Neuronal stem cell (in vitro differentiated cells): ENCODE measurements around the gene AEBP2.

Source experiments
- DNase-seq: peaks from one replicate; pipeline ENCODE4 v3.0.0-alpha.2; 2013; ENCODE audit warnings: low spot score
- H2AFZ ChIP-seq: one replicate; pipeline ENCODE4 v1.6.1; 2013; ENCODE audit warnings: mild to moderate bottlenecking, low read length, inconsistent platforms
- H2AK5ac ChIP-seq: 2 replicates; pipeline ENCODE4 v1.6.1; 2013; ENCODE audit warnings: low read depth, mild to moderate bottlenecking, inconsistent platforms, low read length, moderate library complexity, mixed read lengths
- H2BK120ac ChIP-seq: 2 replicates; pipeline ENCODE4 v1.6.1; 2013; ENCODE audit warnings: low read depth, mild to moderate bottlenecking, inconsistent platforms, low read length, moderate library complexity, mixed read lengths
- H2BK12ac ChIP-seq: one replicate; pipeline ENCODE4 v1.6.1; 2013; ENCODE audit warnings: low read length, inconsistent platforms
- H2BK15ac ChIP-seq: 2 replicates; pipeline ENCODE4 v1.6.1; 2013; ENCODE audit warnings: mild to moderate bottlenecking, low read length, inconsistent platforms, mixed read lengths
- H2BK5ac ChIP-seq: one replicate; pipeline ENCODE4 v1.6.1; 2013; ENCODE audit warnings: inconsistent platforms, mild to moderate bottlenecking, low read length, moderate library complexity
- H3K14ac ChIP-seq: one replicate; pipeline ENCODE4 v1.6.1; 2013; ENCODE audit warnings: low read length, inconsistent platforms
- H3K18ac ChIP-seq: 2 replicates; pipeline ENCODE4 v1.6.1; 2013; ENCODE audit warnings: low read length, inconsistent platforms
- H3K23ac ChIP-seq: 2 replicates; pipeline ENCODE4 v1.6.1; 2013; ENCODE audit warnings: low read depth, mild to moderate bottlenecking, mixed read lengths, low read length, inconsistent platforms; ENCODE audit not compliant: poor library complexity
- H3K27ac ChIP-seq: replicated peaks from 3 replicates; pipeline ENCODE4 v1.5.1; 2013; ENCODE audit warnings: low read length, inconsistent platforms
- H3K27me3 ChIP-seq, 3 experiments: 2 replicates each; pipeline ENCODE4 v1.6.1; 2013; ENCODE audit warnings: low read length in 3 of 3, mild to moderate bottlenecking in 2 of 3, inconsistent platforms in 1 of 3, low read depth in 1 of 3, mixed read lengths in 1 of 3, moderate library complexity in 1 of 3; ENCODE audit not compliant: control insufficient read depth in 3 of 3, insufficient read depth in 3 of 3
- H3K36me3 ChIP-seq, 2 donors: replicated peaks in 1 of 2; 2 replicates each; pipeline ENCODE4 v1.6.1; 2013; ENCODE audit warnings: low read length in 2 of 2; ENCODE audit not compliant: control insufficient read depth in 2 of 2, insufficient read depth in 2 of 2
- H3K4ac ChIP-seq: 2 replicates; pipeline ENCODE4 v1.6.1; 2013; ENCODE audit warnings: inconsistent platforms, mild to moderate bottlenecking, low read length, moderate library complexity
- H3K4me1 ChIP-seq, 2 donors: 1 replicate in 1 of 2; 2 replicates in 1 of 2; pipeline ENCODE4 v1.6.1; 2013; ENCODE audit warnings: low read length in 2 of 2, low read depth in 1 of 2; ENCODE audit not compliant: control insufficient read depth in 2 of 2, insufficient read depth in 1 of 2
- H3K4me2 ChIP-seq: one replicate; pipeline ENCODE4 v1.6.1; 2013; ENCODE audit warnings: mild to moderate bottlenecking, low read length, inconsistent platforms; ENCODE audit not compliant: insufficient read depth, poor library complexity, severe bottlenecking
- H3K4me3 ChIP-seq, 2 donors: 2 replicates each; pipeline ENCODE4 v1.5.1; 2013; ENCODE audit warnings: low read length in 2 of 2, mild to moderate bottlenecking in 2 of 2, inconsistent platforms in 1 of 2, moderate library complexity in 1 of 2
- H3K79me1 ChIP-seq: one replicate; pipeline ENCODE4 v1.6.1; 2013; ENCODE audit warnings: low read depth, mild to moderate bottlenecking, inconsistent platforms, low read length, moderate library complexity
- H3K9ac ChIP-seq: one replicate; pipeline ENCODE4 v1.6.1; 2013; ENCODE audit warnings: mild to moderate bottlenecking, low read depth, low read length, inconsistent platforms; ENCODE audit not compliant: poor library complexity
- H3K9me3 ChIP-seq, 2 donors: replicated peaks in 1 of 2; 2 replicates each; pipeline versions ENCODE3 to v1.6.1; 2013; ENCODE audit warnings: low read length in 2 of 2, mild to moderate bottlenecking in 2 of 2, inconsistent platforms in 1 of 2, low read depth in 1 of 2, mixed read lengths in 1 of 2, moderate library complexity in 1 of 2; ENCODE audit not compliant: control insufficient read depth in 2 of 2, insufficient read depth in 1 of 2
- H4K8ac ChIP-seq: one replicate; pipeline ENCODE4 v1.6.1; 2013; ENCODE audit warnings: low read depth, mild to moderate bottlenecking, inconsistent platforms, low read length, moderate library complexity
- H4K91ac ChIP-seq: one replicate; pipeline ENCODE4 v1.6.1; 2013; ENCODE audit warnings: low read length, low read depth, mild to moderate bottlenecking, inconsistent platforms; ENCODE audit not compliant: poor library complexity
- WGBS, 2 donors: extraction: QIAGEN DNeasy Blood & Tissue Kit; methylation state at CpG; one replicate each; pipeline ENCODE4 v1.1.7; 2013; ENCODE audit warnings: missing lambda C conversion rate in 2 of 2, mixed read lengths in 1 of 2; ENCODE audit not compliant: insufficient read length in 2 of 2, insufficient replicate concordance in 1 of 2; ENCODE audit errors: extremely low coverage in 2 of 2; 5-methylcytosine and 5-hydroxymethylcytosine counted together

AEBP2 gene

DNA sequence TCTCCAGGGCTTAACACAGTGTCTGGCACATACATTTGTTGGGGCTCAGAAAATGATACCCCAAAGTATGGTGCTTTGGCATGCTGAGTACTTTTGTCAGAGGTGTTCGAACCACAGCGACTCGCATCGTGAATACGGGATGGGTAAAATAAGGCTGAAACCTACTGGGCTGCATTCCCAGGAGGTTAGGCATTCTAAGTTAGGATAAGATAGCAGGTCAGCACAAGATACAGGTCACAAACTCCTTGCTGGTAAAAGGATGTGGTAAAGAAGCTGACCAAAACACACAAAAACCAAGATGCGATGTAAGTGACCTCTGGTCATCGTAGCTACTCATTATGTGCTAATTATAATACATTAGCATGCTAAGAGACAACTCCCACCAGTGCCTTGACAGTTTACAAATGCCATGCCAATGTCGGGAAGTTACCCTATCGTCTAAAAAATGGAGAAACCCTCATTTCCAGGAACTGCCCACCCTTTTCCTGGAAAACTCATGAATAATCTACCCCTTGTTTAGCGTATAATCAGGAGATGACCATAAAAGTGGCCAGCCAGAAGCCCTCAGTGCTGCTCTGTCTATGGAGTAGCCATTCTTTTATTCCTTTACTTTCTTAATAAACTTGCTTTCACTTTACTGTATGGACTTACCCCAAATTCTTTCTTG is 3.3 kb upstream of the AEBP2 start:
- Histone ChIP-seq H3K14ac (no peak overlapping the region), H2BK5ac (no peak overlapping the region), H2AFZ (no peak overlapping the region), H2AK5ac (no peak overlapping the region), H3K27me3 (no peaks in the 10 kb centered on the region), H2BK15ac (no peak overlapping the region), H3K4me1 (peaks cover 0 to 7% of the 10 kb centered on the region in 2 donors), H3K4ac (no peak overlapping the region), H3K4me2 (no peak overlapping the region), H3K79me1 (peaks cover 5% of the 10 kb centered on the region), H4K8ac (no peak overlapping the region), H4K91ac (no peak overlapping the region), H3K27ac (no peak overlapping the region), H3K36me3 (no peaks in the 10 kb centered on the region), H3K4me3 (no peak overlapping the region), H2BK12ac (no peak overlapping the region), H3K18ac (no peak overlapping the region), H3K23ac (no peak overlapping the region), H2BK120ac (no peak overlapping the region), H3K9ac (no peak overlapping the region), H3K9me3 (peaks cover 0 to 2% of the 10 kb centered on the region in 2 donors)
- no peak for DNase-seq
- no CpG with 5 or more reads among the region's 10 CpGs for WGBS, 2 donors

DNA sequence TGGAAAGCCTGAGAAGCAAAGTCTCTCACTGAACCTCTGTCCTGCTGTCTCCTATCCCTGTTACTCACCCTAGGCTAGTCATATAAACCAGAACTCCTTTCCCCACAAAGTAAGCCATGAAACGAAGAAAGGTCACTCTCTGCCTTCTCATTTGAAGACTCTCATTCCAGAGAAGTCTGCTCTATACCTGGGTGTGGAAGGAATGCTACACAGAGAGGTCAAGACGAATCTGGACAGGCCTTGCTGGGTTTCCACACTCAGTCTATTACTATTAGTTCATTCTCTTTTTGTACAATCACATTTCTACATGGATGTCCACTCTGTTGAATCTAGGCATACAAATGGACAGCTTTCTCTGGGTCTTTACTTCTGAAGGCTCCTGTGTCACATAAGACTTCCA is 2.4 kb upstream of the AEBP2 start:
- no peaks in the 10 kb centered on the region for H3K27me3 ChIP-seq
- WGBS, 2 donors, result no CpG with 5 or more reads among the region's 2 CpGs
- H3K4me2 ChIP-seq, result no peak overlapping the region
- no peak overlapping the region for H2BK5ac ChIP-seq
- H3K4ac ChIP-seq, result no peak overlapping the region
- H2AK5ac ChIP-seq, result no peak overlapping the region
- no peak overlapping the region for H4K91ac ChIP-seq
- no peak overlapping the region for H2BK15ac ChIP-seq
- no peak overlapping the region for H3K23ac ChIP-seq
- no peak overlapping the region for H2AFZ ChIP-seq
- peaks cover 0 to 2% of the 10 kb centered on the region in 2 donors for H3K9me3 ChIP-seq
- H3K4me1 ChIP-seq, result peaks cover 0 to 2% of the 10 kb centered on the region in 2 donors
- no peak overlapping the region for H2BK12ac ChIP-seq
- H2BK120ac ChIP-seq, result no peak overlapping the region
- no peak overlapping the region for H3K27ac ChIP-seq
- H3K14ac ChIP-seq, result no peak overlapping the region
- H3K9ac ChIP-seq, result no peak overlapping the region
- no peak overlapping the region for H3K18ac ChIP-seq
- no peaks in the 10 kb centered on the region for H3K36me3 ChIP-seq
- no peak overlapping the region for H3K4me3 ChIP-seq
- H3K79me1 ChIP-seq, result peaks cover 5% of the 10 kb centered on the region
- H4K8ac ChIP-seq, result no peak overlapping the region
- no peak for DNase-seq

DNA sequence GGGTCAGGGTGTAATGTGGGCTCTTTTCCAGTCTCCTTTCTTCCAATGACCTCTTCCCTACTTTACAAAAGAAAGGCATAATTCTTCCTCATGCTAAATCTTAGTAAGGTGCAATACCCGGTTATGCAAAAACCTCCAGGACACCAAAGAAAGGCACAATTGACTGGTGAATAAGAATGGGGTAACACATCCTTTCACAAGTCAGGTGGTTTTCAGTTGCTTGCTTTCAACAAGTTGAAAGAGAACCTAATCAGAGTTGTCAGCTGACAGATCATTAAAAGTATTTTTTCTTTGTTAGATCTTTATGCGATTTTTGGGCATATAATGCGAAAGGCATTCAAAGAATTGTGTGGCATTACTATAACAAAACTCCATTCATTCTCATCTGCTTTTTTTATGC is 1.3 kb upstream of the AEBP2 start:
- Histone ChIP-seq H3K79me1 (peaks cover 5% of the 10 kb centered on the region), H2BK15ac (no peak overlapping the region), H4K91ac (no peak overlapping the region), H4K8ac (no peak overlapping the region), H3K9me3 (peaks cover 2 to 5% of the 10 kb centered on the region in 2 donors), H2AK5ac (no peak overlapping the region), H2BK120ac (no peak overlapping the region), H3K9ac (no peak overlapping the region), H3K4me2 (no peak overlapping the region), H3K4me3 (no peak overlapping the region), H3K4me1 (peaks cover 0 to 2% of the 10 kb centered on the region in 2 donors), H3K18ac (no peak overlapping the region), H3K23ac (no peak overlapping the region), H3K27ac (no peak overlapping the region), H2BK5ac (no peak overlapping the region), H3K36me3 (peaks cover 0 to 10% of the 10 kb centered on the region in 2 donors), H2BK12ac (no peak overlapping the region), H2AFZ (no peak overlapping the region), H3K14ac (no peak overlapping the region), H3K4ac (no peak overlapping the region), H3K27me3 (no peaks in the 10 kb centered on the region)
- WGBS, 2 donors, result no CpG with 5 or more reads among the region's 3 CpGs
- DNase-seq, result no peak

DNA sequence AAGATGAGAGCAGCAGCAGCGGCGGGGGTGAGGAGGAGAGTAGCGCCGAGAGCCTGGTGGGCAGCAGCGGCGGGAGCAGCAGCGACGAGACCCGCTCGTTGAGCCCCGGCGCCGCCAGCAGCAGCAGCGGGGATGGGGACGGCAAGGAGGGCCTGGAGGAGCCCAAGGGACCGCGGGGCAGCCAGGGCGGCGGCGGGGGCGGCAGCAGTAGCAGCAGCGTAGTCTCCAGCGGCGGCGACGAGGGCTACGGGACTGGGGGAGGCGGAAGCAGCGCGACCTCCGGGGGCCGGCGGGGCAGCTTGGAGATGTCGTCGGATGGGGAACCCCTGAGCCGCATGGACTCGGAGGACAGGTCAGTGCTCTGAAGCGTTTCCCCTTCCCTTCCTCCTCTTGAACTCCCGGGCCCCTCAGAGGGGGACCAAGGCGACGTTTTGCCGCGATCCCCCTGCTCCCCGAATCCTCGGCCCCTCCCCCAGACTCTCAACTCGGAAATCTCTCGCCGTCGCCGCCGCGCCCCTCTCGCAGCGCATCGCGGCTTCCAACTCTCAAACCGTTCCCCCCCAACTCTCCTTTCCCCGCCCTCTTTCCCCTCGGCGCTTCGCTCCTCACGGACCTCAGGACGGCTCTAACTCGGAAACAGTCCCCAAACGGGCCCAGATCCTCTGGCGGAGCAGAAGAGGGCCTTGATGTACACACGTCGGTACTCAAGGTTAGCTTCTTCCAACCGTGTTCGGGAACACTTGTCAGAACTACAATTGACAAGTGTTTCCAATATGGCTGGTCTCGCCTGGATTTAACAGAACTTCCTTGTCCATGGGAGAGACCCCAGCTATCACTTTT is 947 bp downstream of the AEBP2 start:
- peak overlapping the region; percentile 54 for H2BK15ac ChIP-seq
- peak overlapping the region; percentile 84 for H2BK12ac ChIP-seq
- H3K4me2 ChIP-seq, result peak overlapping the region; percentile 54
- H2BK5ac ChIP-seq, result peak overlapping the region; percentile 87
- peak overlapping the region; percentile 97 for H2BK120ac ChIP-seq
- H3K18ac ChIP-seq, result peak overlapping the region; percentile 99
- no CpG with 5 or more reads among the region's 71 CpGs for WGBS, 2 donors
- peaks cover 0 to 30% of the 10 kb centered on the region in 2 donors for H3K36me3 ChIP-seq
- DNase-seq, result peak; percentile 44
- H3K27ac ChIP-seq, result peak overlapping the region; percentile 46
- H3K4ac ChIP-seq, result peak overlapping the region; percentile 76
- peak overlapping the region; percentile 99 to 100 for H3K4me3 ChIP-seq
- peaks cover 0 to 2% of the 10 kb centered on the region in 2 donors for H3K4me1 ChIP-seq
- peak overlapping the region; percentile 100 for H3K9ac ChIP-seq
- H3K14ac ChIP-seq, result peak overlapping the region; percentile 100
- H3K23ac ChIP-seq, result peak overlapping the region; percentile 99
- peak overlapping the region; percentile 98 for H2AK5ac ChIP-seq
- peak overlapping the region; percentile 82 for H4K8ac ChIP-seq
- H2AFZ ChIP-seq, result peak overlapping the region; percentile 95
- H4K91ac ChIP-seq, result no peak overlapping the region
- peaks cover 2 to 16% of the 10 kb centered on the region in 2 donors for H3K9me3 ChIP-seq
- H3K79me1 ChIP-seq, result peaks cover 5% of the 10 kb centered on the region
- H3K27me3 ChIP-seq, result no peaks in the 10 kb centered on the region
